OCI-LY3 (cell line): ENCODE data around the gene L3MBTL3.

Experiments
- CTCF ChIP-seq: fragments of 200-600, 300-600 bp; sonication (generic); IDR thresholded peaks from 2 replicates; pipeline ENCODE4 v1.5.1; 2014; ENCODE audit warnings: antibody characterized with exemption, low read length, low read depth
- EZH2phosphoT487 ChIP-seq: fragments of 200-600 bp; shearing (Covaris generic); IDR thresholded peaks from 2 replicates; pipeline ENCODE4 v1.6.1; 2018; ENCODE audit warnings: antibody characterized with exemption, mixed run types, low read depth

GRCh38 chr6:130090796-130091195 is 72.4 kb downstream of the L3MBTL3 start:
- TF ChIP-seq CTCF = no peak
- TF ChIP-seq EZH2phosphoT487 = no peak
